ENCODE data around the gene UNC45B. TPM values are rescaled to one million over a fixed set of nuclear protein-coding genes. Genes with fewer than 3 reads are reported as not detected.

UNC45B gene
- total and polyA plus RNA-seq, 2 of the 13 experiments (the other 11 are each of a cell fraction or from before 2014, with no cell fraction given) = 0.01 TPM; not detected in 1

- TF ChIP-seq KLF13 (CRISPR knock-in tag; IDR thresholded peaks at IDR 0.05) (no peak), ZNF646 (CRISPR knock-in tag; IDR thresholded peaks at IDR 0.05) (no peak), RELA (CRISPR knock-in tag; IDR thresholded peaks at IDR 0.05) (no peak), MAFG (CRISPR knock-in tag; IDR thresholded peaks at IDR 0.05) (no peak), NR2F2 (IDR thresholded peaks at IDR 0.05; ENCODE audit: borderline replicate concordance, low read depth) (no peak), ZNF407 (CRISPR knock-in tag; IDR thresholded peaks at IDR 0.05; ENCODE audit: not compliant biosample characterization) (no peak)
Observed at GRCh38 chr17:35217107-35217506, 69.5 kb downstream of the UNC45B start (continued).
